Neutrophil (primary cell): ENCODE data around the gene TSPAN16.

ENCODE experiments used
- H3K27ac ChIP-seq: fragments of 200-600 bp; sonication (generic); 2 replicates; pipeline ENCODE4 v1.5.1; 2016; ENCODE audit warnings: mild to moderate bottlenecking, moderate library complexity
- H3K27me3 ChIP-seq: fragments of 200-600 bp; sonication (generic); 2 replicates; pipeline ENCODE4 v1.6.0; 2016; ENCODE audit warnings: mild to moderate bottlenecking
- H3K36me3 ChIP-seq: fragments of 200-600 bp; sonication (generic); 2 replicates; pipeline ENCODE4 v1.5.1; 2017
- H3K4me1 ChIP-seq, 2 experiments: fragments of 200-600 bp in 1 of 2; sonication (generic) in 1 of 2; 1 replicate in 1 of 2; 2 replicates in 1 of 2; pipeline versions ENCODE4 v1.5.1 to v1.6.1; 2013 to 2016; ENCODE audit warnings: low read depth in 1 of 2, low read length in 1 of 2, mild to moderate bottlenecking in 1 of 2, moderate library complexity in 1 of 2; ENCODE audit not compliant: control insufficient read depth in 1 of 2, insufficient read depth in 1 of 2
- H3K4me3 ChIP-seq, 2 experiments: fragments of 200-600 bp in 1 of 2; sonication (generic) in 1 of 2; 1 replicate in 1 of 2; 2 replicates in 1 of 2; pipeline ENCODE4 v1.5.1; 2013 to 2016; ENCODE audit warnings: low read depth in 1 of 2, low read length in 1 of 2, mild to moderate bottlenecking in 1 of 2, moderate library complexity in 1 of 2
- H3K9me3 ChIP-seq: fragments of 200-600 bp; sonication (generic); 2 replicates; pipeline ENCODE4 v1.5.1; 2016
- TF ChIP-seq, protein P1 (sequence below): fragments of 200-600 bp; sonication (generic); IDR thresholded peaks from 2 replicates; pipeline ENCODE4 v1.5.1; 2016; ENCODE audit warnings: antibody characterized with exemption

Gene TSPAN16

DNA sequence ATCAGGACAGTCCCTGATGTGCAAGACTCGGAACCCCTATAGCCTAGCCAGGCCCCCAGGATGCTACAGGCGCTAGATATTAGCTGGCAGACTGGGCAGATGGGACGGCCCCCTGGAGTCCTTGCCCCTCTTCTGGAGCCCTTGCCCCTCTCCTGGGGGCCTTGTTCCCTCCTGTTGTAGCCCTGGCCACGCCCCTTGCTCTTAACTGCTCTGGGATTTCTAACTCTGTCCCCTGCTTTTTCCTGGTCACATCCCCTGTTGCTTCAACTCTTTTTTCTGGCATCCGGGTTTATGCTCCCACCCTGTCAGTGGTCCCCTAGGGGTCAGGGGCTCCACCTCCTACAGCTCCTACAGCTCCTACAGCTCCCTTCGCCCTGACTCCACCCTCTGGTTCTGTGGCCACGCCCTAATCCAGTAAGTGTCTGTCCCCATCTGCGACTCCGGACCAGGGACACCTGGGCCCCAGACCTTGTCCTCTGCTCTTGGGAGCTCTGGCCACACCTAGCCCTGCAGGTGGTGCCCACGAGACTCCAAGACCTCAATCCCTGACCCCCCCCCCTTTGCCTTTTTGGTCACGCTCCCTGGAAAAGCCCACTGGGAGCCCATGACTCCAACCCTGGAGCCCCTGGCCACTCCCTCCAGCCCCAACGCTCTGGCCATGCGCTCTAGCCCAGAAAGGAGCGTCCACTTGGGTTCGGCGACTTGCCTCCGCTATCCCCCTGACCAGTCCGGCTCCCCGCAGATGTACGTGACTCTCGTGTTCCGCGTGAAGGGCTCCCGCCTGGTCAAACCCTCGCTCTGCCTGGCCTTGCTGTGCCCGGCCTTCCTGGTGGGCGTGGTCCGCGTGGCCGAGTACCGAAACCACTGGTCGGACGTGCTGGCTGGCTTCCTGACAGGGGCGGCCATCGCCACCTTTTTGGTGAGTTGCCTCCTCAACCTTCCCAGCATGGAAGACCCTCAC is 66.1 kb downstream of the TSPAN16 start:
- no peaks in the 10 kb centered on the region for H3K9me3 ChIP-seq

DNA sequence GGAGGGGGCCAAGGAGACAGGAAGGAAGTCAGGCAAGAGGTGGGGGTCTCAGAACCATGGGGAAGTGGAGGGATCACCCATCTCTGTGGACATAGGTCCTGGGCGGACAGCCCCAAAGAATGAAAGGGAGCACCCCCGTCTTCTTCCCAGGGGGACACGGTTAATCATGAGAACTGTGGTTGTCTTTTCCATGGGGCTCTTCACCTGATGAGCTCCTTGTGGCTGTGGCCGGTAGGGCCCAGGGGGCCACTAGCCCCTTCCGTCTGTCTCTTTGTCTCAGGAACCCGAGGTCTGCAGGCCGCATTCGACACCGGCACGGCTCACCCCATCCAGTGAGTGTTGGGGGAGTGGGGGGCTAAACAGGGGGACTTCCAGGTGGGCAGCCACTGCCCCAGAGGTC is 67.9 kb downstream of the TSPAN16 start:
- peaks cover 84% of the 10 kb centered on the region for H3K36me3 ChIP-seq
- H3K4me3 ChIP-seq = no peak overlapping the region
- no peak overlapping the region for H3K27ac ChIP-seq
- TF ChIP-seq, protein P1, sequence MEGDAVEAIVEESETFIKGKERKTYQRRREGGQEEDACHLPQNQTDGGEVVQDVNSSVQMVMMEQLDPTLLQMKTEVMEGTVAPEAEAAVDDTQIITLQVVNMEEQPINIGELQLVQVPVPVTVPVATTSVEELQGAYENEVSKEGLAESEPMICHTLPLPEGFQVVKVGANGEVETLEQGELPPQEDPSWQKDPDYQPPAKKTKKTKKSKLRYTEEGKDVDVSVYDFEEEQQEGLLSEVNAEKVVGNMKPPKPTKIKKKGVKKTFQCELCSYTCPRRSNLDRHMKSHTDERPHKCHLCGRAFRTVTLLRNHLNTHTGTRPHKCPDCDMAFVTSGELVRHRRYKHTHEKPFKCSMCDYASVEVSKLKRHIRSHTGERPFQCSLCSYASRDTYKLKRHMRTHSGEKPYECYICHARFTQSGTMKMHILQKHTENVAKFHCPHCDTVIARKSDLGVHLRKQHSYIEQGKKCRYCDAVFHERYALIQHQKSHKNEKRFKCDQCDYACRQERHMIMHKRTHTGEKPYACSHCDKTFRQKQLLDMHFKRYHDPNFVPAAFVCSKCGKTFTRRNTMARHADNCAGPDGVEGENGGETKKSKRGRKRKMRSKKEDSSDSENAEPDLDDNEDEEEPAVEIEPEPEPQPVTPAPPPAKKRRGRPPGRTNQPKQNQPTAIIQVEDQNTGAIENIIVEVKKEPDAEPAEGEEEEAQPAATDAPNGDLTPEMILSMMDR = no peak
- no peaks in the 10 kb centered on the region for H3K9me3 ChIP-seq
- H3K27me3 ChIP-seq = no peaks in the 10 kb centered on the region
- H3K4me1 ChIP-seq = peaks cover 3 to 7% of the 10 kb centered on the region in 2 experiments

More for the DNA sequence above, 66.1 kb downstream of the TSPAN16 start:
- no peak overlapping the region for H3K27ac ChIP-seq
- no peaks in the 10 kb centered on the region for H3K27me3 ChIP-seq
- peaks cover 16 to 25% of the 10 kb centered on the region in 2 experiments for H3K4me1 ChIP-seq
- TF ChIP-seq, protein P1 = no peak
- H3K36me3 ChIP-seq = peaks cover 89% of the 10 kb centered on the region
- H3K4me3 ChIP-seq = no peak overlapping the region

DNA sequence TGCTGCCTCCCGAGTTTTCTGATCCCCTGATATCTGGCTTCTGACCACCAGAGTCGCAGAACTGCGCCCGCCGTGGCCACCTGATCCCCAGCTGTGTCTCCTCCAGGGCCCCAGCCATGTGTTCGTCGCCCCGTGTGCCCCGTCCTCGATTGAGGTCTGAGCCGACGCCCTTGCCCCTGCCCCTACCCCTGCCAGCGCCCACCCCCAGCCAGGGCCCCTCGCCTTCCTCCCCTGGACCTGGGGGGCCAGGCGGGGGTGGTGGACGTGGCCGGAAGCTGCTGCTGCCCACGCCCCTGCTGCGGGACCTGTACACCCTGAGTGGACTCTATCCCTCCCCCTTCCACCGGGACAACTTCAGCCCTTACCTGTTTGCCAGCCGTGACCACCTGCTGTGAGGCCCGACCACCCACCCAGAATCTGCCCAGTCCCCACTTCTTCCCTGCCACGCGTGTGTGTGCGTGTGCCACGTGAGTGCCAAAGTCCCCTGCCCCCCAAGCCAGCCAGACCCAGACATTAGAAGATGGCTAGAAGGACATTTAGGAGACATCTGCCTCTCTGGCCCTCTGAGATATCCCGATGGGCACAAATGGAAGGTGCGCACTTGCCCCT is 68.4 kb downstream of the TSPAN16 start:
- Histone ChIP-seq H3K4me3 (no peak overlapping the region), H3K9me3 (no peaks in the 10 kb centered on the region), H3K27me3 (no peaks in the 10 kb centered on the region), H3K36me3 (peaks cover 79% of the 10 kb centered on the region), H3K4me1 (peaks cover 2 to 3% of the 10 kb centered on the region in 2 experiments), H3K27ac (no peak overlapping the region)
- TF ChIP-seq, protein P1 = no peak

DNA sequence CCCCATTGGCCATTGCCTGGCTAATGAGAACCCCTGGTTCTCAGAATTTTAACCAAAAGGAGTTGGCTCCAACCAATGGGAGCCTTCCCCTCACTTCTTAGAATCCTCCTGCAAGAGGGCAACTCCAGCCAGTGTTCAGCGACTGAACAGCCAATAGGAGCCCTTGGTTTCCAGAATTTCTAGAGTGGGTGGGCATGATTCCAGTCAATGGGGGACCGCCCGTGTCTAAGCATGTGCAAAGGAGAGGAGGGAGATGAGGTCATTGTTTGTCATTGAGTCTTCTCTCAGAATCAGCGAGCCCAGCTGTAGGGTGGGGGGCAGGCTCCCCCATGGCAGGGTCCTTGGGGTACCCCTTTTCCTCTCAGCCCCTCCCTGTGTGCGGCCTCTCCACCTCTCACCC is 69.0 kb downstream of the TSPAN16 start:
- Histone ChIP-seq H3K9me3 (no peaks in the 10 kb centered on the region), H3K4me1 (no peaks in the 10 kb centered on the region), H3K27me3 (no peaks in the 10 kb centered on the region), H3K4me3 (no peak overlapping the region), H3K36me3 (peaks cover 74% of the 10 kb centered on the region), H3K27ac (no peak overlapping the region)
- TF ChIP-seq, protein P1 = no peak
